Measurements from ENCODE around the gene SF1.

DNA sequence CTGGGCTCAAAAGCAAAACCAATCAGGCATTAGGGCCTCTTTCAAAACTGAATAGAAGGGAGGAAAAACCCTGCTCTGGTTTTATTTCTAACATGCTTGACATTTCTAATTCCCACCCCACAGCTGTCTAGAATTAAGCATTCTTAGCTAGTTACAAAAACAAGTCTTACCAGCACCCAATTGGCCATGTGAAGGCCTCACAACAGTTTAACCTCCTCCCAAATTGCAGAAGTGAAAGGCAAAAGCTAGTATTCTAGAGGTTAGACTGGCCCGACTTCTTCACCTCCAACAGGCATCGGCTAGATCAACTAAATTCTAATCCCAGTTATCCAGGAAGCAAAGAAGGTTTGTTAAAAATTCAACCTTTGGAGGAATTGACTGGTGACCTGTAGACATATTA lies 6.5 kb downstream of the SF1 start:
- TF ChIP-seq, protein P1, sequence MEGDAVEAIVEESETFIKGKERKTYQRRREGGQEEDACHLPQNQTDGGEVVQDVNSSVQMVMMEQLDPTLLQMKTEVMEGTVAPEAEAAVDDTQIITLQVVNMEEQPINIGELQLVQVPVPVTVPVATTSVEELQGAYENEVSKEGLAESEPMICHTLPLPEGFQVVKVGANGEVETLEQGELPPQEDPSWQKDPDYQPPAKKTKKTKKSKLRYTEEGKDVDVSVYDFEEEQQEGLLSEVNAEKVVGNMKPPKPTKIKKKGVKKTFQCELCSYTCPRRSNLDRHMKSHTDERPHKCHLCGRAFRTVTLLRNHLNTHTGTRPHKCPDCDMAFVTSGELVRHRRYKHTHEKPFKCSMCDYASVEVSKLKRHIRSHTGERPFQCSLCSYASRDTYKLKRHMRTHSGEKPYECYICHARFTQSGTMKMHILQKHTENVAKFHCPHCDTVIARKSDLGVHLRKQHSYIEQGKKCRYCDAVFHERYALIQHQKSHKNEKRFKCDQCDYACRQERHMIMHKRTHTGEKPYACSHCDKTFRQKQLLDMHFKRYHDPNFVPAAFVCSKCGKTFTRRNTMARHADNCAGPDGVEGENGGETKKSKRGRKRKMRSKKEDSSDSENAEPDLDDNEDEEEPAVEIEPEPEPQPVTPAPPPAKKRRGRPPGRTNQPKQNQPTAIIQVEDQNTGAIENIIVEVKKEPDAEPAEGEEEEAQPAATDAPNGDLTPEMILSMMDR (IDR thresholded peaks at IDR 0.05; ENCODE audit: borderline replicate concordance, extremely low read depth, low read length, poor library complexity, severe bottlenecking) = no peak
- no peak for TF ChIP-seq EZH2 (IDR thresholded peaks at IDR 0.05; ENCODE audit: borderline replicate concordance, low read depth, low read length, severe bottlenecking)
